Renal pelvis (tissue), 4 donors: ENCODE data around the gene AK4. TPM values are rescaled to one million over a fixed set of nuclear protein-coding genes. Genes with fewer than 3 reads are reported as not detected.
"Not testable (repeated sequence)": the region's sequence is repeated elsewhere in the genome, so short reads cannot be mapped to it uniquely, and the experiment has no call there.

Source experiments
- DNase-seq: peaks from one replicate; pipeline ENCODE4 v3.0.0-alpha.2; 2013
- polyA plus RNA-seq, 3 donors: library from polyadenylated mRNA; unstranded; fragments of 120-200 nt; gene quantifications; one replicate each; pipeline ENCODE4 v1.2.1, GENCODE V29; 2013; ENCODE audit not compliant: insufficient read length in 3 of 3

Gene AK4
- polyA plus RNA-seq, 3 donors, result 44.8 to 69.9 (median 65.8) TPM

DNA sequence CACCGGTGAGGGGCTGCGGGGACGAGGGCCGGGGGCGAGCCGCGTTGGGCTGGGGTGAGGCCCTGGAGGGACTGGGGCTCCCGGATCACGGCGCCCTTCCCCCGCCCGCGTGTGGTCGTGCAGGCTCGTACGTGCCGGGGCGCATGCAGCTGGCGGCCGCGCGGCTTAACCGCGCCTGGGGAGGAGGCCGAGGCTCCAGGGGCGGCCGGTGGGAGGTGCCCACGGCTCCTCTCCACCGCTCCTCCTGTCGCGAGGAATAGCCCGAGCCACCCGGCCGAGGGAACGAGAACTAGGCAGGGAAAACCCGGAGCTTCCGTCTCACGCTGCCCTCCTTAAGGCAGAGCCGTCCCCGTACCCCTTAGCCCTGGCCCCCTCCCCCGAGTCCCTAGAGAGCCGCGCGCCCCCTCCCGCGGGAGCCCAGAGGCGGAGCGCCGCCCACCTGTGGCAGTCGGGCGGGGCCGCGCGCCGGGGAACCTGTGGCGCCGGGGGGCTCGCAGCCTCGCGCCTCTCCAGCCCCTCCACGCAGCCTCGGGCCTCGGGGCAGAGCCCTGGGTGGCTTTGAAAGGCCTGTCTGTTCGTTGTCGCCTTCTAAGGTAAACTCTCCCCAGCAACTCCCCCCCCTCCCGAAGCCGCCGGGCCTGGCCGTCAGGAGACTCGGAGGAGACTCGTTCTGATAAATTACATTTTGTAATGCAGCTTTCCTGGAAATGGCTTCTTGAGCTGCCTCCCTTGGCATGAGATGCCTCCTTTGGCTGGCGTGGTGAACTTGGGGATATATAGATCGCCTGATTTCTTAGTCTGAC is 746 bp downstream of the AK4 start:
- peak; percentile 31 for DNase-seq

DNA sequence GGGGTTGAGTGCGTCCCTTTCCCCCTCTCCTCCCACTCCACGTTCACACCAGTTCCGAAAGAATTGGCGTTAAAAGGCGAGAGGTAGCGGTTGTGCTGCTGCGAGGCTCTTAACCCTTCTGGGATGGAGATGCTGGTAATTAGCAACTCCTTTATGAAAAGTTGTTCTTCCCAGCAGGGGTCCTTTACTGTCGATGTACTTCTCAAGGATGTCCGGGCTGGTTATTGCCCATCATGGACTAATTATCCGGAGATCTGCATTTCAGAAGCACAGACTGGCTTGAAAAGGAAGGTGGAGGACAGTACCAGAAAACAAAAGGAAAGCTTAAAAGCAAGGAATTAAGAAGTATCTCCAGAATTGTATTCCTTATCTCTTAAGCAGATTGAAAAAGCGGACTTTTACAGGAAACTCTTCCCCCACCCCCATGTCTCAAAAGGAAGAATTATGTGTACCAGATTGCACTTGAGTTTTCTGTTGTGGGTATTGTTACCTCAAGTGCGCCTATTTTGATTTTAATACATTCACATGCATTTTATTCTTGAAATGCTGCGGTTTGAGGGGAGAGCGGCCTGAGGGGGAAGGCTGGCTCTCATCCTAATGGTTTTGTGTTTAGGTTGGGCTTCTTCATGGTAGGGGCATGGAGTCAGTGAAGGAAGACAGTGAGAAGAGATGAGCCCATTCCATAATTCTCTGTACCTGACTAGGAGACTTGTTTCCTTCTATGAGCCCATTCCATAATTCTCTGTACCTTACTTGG is 1.5 kb downstream of the AK4 start:
- no peak for DNase-seq

DNA sequence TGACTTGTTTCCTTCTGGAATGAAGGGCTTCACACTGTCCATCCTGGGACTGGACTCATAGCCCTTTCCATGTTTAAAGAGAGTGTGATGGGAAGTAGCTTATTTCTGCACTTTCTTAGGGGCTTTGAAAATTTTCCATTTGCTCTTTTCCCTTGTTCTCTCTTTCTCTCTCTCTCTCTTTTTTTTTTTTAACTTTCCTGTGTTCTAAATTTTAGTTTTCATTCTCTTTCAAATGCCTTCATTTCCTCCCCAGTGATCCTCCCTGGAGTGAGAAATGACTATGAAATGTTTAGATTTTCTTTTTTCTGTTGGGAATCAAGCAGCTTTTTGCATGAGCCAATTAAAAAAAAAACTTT is 2.1 kb downstream of the AK4 start:
- DNase-seq, result no peak

DNA sequence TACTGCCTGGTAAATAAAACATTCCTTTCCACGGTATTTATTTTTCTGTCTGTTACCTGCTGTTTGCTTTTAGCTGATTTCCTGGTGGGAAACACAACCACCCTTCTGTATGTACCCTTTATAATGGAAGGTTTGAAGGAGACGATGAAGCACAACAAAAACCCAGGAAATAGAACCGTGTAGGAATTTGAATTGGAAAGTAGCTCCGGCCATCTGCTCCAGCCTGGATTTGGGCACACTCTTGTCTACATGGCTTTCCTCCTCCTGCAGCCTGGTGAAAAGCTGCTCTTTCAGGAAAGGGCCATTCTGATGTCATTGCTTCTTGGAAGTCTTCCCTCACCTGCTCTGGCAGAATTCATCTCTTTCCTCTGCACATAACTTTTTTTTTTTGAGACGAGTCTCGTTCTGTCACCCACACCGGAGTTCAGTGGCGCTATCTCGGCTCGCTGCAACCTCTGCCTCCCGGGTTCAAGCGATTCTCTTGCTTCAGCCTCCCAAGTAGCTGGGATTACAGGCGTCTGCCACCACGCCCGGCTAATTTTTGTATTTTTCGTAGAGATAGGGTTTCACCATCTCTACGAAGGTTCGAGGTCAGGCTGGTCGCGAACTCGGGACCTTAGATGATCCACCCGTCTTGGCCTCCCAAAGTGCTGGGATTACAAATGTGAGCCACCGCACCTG is 2.7 kb downstream of the AK4 start:
- DNase-seq, result no peak

DNA sequence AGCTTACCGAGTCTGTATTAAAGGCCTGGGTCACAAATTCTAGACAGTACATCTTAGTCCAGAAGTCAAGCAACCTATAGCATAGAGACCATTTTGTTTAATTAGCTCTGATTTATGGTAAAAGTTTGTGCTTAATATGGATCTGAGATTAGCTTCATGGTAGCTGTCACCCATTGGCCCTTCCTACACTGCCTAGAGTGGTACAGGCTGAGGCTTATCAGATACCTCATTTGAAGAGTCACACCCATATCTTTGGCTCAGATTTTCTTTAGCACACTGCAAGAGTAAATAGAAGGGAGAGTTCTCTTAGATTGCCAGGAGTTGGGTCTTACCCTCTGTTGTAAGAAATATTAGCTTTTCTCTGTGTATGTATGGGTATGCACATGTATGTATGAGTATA is 3.6 kb downstream of the AK4 start:
- no peak for DNase-seq

DNA sequence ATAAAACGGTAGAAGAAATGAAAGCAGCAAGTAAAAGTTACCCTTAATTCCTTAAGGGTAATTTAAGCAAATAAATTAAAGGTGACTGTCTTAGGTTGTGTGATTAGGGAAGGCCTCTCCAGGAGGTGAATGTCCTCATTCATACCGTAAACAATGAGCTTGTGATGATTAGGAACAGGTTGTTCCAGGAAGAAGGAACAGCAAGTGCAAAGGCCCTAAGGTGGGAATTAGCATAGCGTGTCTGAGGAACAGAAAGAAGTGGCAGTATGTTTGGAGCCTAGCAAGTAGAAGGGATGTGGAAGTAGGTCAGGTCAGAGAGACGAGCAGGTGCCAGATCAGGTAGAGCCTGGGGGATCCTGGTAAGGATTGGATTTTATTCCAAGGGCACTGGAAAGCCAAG is 5.6 kb downstream of the AK4 start:
- DNase-seq, result no peak

DNA sequence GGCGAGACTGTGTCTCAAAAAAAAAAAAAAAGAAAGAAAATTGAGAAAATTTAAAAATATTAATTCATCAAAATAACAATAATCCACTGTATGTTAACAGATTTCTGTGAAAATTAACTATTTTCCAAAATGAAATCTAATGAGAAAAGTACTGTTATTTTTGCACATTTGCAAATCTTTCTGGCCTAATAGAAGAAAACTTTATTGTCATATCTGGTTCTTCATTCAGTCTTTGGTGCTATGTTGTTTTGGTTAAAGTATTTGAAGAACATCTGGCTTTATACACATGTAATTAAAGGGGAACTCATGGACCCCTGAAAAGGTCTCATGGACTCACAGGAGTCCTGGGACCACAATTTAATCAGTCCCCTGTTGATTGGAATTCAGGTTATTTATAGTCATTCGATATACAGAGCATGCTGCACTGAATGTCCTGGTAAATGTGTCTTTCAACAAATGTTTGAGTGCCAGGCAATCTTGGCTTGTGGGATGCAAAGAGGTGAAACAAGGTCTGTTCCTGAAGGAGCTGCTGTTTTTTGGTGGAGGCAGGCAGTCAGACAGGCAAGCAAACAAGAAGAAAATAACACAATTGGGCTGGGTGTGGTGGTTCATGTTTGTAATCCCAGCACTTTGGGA is 9.0 kb downstream of the AK4 start:
- no peak for DNase-seq

DNA sequence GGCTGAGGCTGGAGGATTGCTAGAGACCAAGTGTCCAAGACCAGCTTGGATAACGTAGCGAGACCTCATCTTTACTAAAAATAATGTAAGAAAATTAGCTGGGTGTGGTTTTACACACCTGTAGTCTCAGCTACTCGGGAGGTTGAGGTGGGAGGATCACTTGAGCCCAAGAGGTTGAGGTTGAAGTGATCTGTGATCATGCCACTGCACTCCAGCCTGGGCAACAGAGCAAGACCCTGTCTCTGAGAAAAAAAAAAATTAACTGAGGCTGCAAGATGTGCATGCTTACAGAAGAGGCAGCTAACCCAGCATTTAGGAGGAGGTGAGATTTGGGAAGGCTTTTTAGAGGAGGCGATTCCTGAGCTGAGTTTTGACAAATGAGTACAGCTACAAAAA is 9.5 kb downstream of the AK4 start:
- DNase-seq, result no peak

DNA sequence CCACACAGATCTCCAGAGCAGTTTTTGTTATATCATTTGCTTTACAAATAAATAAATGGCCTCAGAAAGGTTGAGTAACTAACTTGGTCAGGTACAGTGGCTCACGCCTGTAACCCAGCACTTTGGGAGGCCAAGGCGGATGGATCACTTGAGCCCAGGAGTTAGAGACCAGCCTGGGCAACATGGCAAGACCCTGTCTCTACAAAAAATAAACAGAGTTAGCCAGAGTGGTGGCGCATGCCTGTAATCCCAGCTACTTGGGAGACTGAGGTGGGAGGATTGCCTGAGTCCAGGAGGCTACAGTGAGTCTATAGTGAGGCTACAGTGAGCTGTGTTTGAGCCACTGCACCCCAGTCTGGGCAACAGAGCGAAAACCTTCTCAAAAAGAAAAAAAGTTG is 11.3 kb downstream of the AK4 start:
- DNase-seq, result not testable (repeated sequence)

DNA sequence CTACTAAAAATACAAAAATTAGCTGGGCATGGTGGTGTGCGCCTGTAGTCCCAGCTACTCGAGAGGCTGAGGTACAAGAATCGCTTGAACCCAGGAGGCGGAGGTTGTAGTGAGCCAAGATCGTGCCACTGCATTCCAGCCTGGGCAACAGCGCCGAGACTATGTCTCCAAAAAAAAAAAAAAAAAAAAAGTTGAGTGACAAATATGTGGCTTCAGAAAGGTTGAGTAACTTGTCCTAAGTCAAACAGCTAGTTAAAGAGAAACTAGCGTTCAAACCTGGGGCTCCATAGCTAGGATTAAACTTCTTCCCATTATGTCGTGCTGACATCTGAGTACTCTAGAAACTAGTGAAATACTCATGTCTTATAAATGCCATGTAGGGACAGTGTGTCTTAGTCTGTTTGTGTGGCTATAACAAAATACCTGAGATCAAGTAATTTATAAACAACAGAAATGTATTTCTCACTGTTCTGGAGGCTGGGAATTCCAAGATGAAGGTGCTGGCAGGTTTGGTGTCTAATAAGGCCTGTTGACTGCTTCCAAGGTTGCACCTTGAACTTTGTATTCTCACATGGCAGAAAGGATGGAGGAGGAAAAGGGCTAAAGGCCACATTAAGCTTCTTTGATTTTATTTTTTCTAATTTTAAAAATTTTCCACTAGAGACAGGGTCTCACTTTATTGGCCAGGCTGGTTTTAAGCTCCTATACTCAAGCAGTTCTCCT is 12.0 kb downstream of the AK4 start:
- no peak for DNase-seq

DNA sequence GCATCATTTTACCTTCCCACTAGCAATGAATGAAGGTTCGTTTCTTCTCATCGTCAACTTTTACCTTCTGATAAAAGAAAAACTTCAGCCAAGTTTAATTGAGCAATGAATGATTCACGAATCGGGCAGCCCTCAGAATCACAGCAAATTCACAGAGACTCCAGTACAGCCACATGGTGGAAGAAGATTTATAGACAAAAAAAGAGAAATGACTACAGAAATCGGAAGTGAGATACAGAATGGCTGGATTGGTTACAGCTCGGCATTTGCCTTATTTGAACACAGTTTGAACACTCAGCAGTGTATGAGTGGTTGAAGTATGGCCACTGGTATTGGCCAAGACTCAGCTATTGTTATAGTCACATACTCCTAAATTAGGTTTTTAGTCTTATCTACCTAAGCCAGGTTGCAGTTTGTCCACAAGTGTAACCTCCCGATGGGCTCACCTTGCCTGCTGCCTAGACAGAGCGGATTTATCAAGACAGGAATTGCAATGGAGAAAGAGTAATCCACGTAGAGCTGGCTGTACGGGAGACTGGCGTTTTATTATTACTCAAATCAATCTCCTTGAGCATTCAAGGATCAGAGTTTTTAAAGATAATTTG is 15.3 kb downstream of the AK4 start:
- DNase-seq, result no peak

DNA sequence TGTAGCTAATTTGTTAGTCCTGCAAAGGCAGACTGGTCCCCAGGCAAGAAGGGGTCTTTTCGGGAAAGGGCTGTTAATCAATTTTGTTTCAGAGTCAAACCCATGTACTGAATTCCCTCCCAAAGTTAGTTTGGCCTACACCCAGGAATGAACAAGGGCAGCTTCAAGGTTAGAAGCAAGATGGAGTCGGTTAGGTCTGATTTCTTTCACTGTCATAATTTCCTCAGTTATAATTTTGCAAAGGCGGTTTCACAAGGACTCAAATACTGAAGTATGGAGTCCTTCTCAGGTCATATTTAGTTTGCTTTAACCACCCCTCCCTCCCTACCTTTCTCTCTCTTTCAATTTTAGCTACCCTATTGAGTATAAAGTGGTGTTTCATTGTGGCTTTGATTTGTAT is 16.1 kb downstream of the AK4 start:
- DNase-seq, result not testable (repeated sequence)

DNA sequence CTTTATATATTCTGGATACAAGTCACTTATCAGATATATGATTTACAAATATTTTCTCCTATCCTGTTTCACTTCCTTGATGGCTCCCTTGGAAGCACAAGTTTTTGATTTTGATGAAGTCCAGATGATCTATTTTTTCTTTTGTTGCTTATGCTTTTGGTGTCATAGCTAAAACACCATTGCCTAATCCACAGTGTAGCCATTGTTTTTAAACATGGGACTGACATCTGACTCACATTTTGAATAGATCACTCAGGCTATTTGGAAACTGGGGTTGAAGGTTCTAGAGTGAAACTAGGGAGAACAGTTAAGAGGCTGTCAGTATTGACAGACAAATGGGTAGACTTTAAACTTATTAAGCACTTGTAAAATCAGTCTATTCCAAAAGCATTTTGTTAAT is 16.6 kb downstream of the AK4 start:
- DNase-seq, result no peak

DNA sequence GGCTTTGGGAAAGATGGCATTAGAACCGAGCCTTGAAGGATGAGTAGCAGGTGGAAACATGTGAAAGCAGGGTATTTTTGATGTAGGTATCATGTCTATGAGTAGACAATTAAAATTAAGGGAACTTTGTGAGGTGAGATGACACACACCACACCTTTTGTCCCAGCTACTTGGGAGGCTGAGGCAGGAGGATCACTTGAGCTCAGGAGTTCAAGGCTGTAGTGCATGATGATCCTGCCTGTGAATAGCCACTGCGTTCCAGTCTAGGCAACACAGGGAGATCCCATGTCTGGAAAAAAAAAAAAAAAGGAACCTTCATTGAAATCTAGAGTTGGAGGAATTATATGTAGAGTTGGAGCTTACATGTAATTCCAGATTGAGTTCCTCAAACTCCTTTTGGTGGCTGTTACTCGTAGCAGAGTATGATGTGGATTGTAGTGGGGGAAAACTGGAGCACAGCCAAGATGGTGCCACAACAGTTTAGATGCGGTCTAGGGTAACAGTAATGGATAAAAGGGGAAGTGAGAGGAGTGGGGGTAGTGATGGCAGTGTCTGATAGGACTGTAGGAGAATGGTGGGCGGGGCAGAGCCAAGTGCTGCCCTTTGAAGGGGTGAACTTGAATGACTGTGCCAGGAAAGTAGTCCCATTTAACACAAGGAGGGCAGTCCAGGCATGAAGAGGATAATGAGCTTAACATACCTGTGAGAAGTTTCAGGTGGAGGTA is 17.4 kb downstream of the AK4 start:
- no peak for DNase-seq

DNA sequence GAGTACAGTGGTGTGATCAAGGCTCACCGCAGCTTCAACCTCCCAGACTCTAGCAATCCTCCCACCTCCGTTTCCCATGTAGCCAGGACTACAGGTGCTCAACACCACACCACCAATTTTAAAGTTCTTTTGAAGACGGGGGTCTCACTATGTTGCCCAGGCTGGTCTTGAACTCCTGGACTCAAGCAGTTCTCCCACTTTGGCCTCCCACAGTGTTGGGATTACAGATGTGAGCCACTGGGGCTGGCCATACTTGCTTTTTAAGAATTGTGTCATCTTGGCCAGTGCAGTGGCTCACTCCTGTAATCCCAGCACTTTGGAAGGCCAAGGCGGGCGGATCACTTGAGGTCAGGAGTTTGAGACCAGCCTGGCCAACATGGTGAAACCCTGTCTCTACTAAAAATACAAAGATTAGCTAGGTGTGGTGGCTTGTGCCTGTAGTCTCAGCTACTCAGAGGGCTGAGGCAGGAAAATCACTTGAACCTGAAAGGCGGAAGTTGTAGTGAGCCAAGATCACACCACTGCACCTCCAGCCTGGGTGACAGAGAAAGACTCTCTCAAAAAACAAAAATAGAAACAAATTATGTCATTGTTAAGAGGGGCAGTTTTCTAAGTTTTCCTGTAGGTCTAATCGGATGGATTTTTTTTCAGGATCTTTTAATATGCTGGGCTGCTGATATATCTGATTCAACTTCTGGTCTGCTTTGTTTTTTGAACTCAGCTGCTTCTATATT is 18.7 kb downstream of the AK4 start:
- DNase-seq, result no peak

DNA sequence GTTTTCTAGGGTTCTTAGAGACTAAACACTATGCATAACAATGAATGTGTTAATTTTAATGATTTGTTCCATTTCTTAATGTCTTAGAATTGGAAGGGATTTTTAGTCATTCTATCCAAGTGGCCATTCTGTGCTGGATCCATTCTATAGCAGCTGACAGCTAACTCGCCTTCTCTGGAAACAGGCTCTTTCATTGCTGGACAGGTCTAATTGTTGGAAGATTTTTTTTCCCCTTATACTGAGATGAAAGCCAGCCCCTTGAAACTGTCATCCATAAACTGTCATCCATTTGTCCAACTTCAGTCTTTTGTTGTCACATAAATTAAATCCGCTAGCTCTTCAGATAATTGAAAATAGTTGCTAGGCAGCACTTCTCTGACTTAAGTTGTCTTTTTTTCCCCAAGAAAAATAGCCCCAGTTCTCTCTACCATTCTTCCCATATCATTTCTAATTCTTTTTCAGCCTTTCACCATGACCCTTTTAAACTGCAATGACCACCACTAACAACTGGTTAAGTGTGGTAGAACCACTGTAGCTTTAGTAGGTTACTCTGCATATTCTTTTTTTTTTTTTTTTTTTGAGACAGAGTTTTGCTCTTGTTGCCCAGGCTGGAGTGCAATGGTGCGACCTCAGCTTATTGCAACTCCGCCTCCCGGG is 19.7 kb downstream of the AK4 start:
- no peak for DNase-seq

DNA sequence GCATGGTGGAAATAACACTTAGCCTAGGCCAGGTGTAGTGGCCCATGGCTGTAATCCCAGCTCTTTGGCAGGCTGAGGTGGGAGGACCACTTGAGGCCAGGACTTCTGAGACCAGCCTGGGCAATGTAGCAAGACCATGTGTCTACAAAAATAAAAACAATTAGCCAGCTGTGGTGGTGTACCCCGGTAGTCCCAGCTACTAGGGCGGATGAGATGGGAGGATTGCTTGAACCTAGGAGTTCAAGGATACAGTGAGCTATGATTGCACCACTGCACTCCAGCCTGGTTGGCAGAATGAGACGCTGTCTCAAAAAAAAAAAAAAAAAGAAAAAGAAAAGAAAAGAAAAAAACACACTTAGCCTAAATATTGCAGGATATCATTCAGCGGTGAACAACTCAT is 20.9 kb downstream of the AK4 start:
- no peak for DNase-seq

DNA sequence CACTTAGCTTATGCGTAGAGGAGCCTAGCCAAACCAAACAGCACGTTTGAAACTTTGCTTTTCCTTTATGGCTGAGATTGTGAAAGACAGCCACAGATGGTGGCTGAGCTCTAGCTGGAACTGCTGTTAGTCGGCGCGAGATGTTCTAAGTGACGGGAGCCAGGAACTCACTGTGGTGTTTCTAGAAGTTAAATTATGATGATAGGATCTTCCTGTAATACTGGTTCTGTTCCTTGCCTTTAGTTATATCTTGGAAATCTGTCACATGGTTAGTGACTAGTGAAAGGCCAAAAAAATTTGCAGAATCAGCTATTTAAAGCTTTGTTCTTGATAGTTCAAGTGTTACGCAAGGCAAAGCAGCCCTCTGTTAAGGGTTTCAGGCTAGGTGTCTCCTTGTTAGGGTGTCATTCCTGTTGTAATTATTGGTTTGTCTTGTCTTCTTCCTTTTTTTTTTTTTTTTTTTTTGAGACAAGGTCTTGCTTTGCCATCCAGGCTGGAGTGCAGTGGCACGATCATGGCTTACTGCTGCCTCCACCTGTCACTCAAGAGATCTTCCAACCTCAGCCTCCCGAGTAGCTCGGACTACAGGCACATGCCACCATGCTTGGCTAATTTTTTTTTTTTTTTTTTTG is 22.6 kb downstream of the AK4 start:
- DNase-seq, result peak; percentile 28
